GM06990 (cell line): Measurements from ENCODE around the gene ALDH18A1.

Experiments used
- DNase-seq: peaks from one replicate; pipeline ENCODE4 v3.0.0-alpha.2; 2011; ENCODE audit not compliant: insufficient read length; ENCODE audit errors: extremely low read depth
- H3K27me3 ChIP-seq: replicated peaks from 2 replicates; pipeline ENCODE4 v1.6.0; 2011; ENCODE audit warnings: low read length; ENCODE audit not compliant: control insufficient read depth, insufficient read depth
- H3K36me3 ChIP-seq: 2 replicates; pipeline ENCODE4 v1.5.1; 2011; ENCODE audit warnings: low read length; ENCODE audit not compliant: control insufficient read depth, insufficient read depth
- H3K4me3 ChIP-seq: replicated peaks from 2 replicates; pipeline ENCODE4 v1.5.1; 2011; ENCODE audit warnings: low read depth, mild to moderate bottlenecking, control low read depth, low read length
- TF ChIP-seq, protein P1 (sequence below): IDR thresholded peaks from 2 replicates; pipeline ENCODE4 v1.5.1; 2011; ENCODE audit warnings: low read length, control low read depth, mild to moderate bottlenecking, inconsistent platforms; ENCODE audit not compliant: insufficient read depth, poor library complexity, severe bottlenecking

The ALDH18A1 gene

DNA sequence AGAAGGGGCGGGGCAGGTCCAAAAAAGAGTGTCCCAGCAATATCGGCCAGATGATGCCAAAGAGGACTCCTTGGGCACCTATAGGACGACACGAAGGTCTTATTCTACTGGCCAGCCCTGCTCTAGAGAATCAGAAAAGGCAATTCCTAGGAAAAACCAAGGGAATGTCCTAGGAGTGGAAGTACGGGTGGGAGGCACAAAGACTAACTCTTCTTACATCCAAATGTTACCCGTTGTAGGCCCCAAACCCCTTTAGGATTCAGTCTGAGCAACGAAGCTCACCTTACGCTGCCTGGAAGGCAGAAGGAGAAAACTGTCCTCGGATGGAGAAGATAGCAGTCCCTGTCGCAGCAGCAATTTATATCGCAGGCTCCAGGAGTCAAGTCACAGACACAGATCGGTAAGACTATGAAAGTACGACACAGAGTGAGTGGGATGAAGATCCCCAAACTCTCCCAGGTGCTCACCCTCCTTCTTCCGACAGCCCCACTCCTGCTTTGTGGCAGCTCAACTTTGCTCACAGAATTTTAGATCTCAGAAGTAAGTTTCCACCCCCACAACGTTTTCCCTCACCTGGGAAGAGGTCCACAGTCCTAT lies 36.7 kb upstream of the ALDH18A1 start:
- peak overlapping the region; percentile 95 for H3K4me3 ChIP-seq
- peaks cover 6% of the 10 kb centered on the region; the same call in 1 of the 2 replicates for H3K36me3 ChIP-seq
- TF ChIP-seq, protein P1, sequence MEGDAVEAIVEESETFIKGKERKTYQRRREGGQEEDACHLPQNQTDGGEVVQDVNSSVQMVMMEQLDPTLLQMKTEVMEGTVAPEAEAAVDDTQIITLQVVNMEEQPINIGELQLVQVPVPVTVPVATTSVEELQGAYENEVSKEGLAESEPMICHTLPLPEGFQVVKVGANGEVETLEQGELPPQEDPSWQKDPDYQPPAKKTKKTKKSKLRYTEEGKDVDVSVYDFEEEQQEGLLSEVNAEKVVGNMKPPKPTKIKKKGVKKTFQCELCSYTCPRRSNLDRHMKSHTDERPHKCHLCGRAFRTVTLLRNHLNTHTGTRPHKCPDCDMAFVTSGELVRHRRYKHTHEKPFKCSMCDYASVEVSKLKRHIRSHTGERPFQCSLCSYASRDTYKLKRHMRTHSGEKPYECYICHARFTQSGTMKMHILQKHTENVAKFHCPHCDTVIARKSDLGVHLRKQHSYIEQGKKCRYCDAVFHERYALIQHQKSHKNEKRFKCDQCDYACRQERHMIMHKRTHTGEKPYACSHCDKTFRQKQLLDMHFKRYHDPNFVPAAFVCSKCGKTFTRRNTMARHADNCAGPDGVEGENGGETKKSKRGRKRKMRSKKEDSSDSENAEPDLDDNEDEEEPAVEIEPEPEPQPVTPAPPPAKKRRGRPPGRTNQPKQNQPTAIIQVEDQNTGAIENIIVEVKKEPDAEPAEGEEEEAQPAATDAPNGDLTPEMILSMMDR = no peak
- DNase-seq = no peak
- H3K27me3 ChIP-seq = no peaks in the 10 kb centered on the region

DNA sequence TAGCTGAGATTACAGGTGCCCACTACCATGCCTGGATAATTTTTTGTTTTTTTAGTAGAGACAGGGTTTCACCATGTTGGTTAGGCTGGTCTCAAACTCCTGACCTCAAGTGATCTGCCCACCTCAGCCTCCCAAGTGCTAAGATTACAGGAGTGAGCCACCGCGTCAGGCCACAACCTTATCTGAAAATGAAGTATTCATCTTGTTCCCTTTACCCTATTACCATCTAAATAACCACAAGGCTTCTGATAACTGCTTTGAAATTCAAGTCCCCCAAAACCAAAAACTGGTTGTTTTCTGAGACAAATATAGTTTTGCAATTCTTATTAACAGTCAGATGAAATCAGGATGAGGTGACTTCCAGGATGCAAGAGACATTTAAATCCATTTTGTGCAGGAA lies 34.8 kb upstream of the ALDH18A1 start:
- DNase-seq = no peak
- TF ChIP-seq, protein P1 = no peak
- Histone ChIP-seq H3K36me3 (peaks cover 8% of the 10 kb centered on the region; the same call in 1 of the 2 replicates), H3K27me3 (no peaks in the 10 kb centered on the region), H3K4me3 (no peak overlapping the region)

DNA sequence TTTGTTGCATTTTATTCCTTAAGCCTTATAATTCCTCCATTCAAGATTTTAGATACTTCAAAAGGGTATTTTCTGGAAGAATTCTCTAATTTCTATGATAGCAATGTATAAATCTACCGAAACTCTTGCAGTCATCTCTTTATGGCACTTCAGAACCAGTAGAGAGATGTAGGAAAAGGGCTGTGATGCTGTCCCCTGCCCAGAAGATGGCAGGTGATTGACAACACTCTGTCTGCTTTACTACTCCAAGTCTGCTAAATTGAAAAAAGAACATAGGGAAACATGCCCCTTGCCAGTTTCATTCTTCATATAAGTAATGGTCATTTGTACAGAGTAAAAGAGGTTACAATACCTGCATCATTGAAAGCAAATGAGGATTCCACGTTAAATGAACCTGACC lies 32.1 kb upstream of the ALDH18A1 start:
- no peaks in the 10 kb centered on the region for H3K27me3 ChIP-seq
- no peak for DNase-seq
- H3K4me3 ChIP-seq = no peak overlapping the region
- H3K36me3 ChIP-seq = peaks cover 10% of the 10 kb centered on the region
- TF ChIP-seq, protein P1 = no peak

DNA sequence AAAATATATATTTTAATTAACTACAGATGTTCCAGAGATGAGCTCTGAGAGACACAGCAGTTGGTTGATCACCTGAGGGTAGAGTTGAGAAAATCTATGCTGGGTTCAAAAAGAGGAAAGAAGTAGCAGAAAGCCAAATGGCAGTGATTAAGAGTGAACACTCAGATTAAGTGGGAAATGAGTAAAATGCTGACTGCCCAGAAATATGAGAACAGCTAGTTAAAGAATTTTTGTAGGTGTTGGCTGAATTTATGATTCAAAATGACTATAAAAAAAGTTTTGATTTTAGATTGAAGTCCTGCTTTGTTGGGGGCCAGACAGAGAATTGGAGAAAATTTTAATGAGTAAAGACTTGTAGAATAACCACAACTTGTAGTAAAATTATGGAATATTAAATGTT lies 27.5 kb upstream of the ALDH18A1 start:
- no peak for DNase-seq
- Histone ChIP-seq H3K27me3 (no peaks in the 10 kb centered on the region), H3K4me3 (no peak overlapping the region), H3K36me3 (peaks cover 9% of the 10 kb centered on the region)
- TF ChIP-seq, protein P1 = no peak

DNA sequence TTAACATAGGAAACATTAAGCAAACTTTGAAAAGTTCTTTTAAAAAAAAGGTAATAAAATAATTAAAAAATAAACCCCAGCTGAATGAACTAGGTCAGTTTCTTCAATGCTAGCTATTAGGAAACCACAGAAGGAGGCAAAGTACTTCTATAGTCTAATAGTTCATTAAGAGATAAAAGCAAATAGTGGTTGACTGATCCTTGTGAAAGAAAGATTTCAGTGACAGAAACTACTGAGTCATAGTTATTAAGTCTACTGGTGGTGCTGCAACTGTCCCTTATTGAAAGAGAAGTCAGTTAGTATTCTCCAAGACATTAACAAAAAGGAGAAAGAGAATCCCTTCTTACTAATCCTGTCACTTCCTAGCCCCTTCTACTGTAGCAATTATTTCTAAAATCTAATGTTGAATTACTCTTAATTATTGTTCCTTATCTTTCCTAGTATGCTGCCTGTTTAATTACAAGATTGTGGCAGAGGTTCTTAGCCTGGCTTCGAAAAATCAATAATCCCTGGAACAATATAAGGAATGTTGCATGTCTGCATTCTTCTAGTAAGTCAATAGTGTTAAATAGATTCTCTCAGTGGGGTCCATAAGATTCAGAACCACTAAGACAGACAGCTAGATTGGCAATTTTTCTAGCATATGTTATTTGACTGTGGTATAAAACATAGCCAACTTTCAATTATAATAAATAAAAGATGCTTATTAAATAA lies 19.0 kb upstream of the ALDH18A1 start:
- no peaks in the 10 kb centered on the region for H3K27me3 ChIP-seq
- H3K4me3 ChIP-seq = no peak overlapping the region
- no peak for DNase-seq
- H3K36me3 ChIP-seq = no peaks in the 10 kb centered on the region; the same call in 1 of the 2 replicates
- TF ChIP-seq, protein P1 = no peak
